GM12878 (cell line): ENCODE results near the gene ESYT2.
A peak's percentile ranks its signal among the peaks of the same experiment; 100 is the strongest.

ENCODE experiments used
- CBFB ChIP-seq: IDR thresholded peaks from 2 replicates; pipeline ENCODE4 v1.6.1; 2016; ENCODE audit warnings: antibody characterized with exemption, low read depth
- CREB1 ChIP-seq: IDR thresholded peaks from 2 replicates; pipeline ENCODE4 v1.6.1; 2012; ENCODE audit warnings: low read depth, mild to moderate bottlenecking, inconsistent platforms
- CTCF ChIP-seq, 3 experiments: IDR thresholded peaks in 2 of 3; conservative IDR thresholded peaks in 1 of 3; 2 replicates each; pipeline ENCODE4 v1.5.1; 2011; ENCODE audit warnings: low read depth in 3 of 3, low read length in 3 of 3, mild to moderate bottlenecking in 3 of 3, control low read depth in 2 of 3, moderate library complexity in 2 of 3, inconsistent platforms in 1 of 3, mixed read lengths in 1 of 3; ENCODE audit not compliant: control insufficient read depth in 2 of 3, insufficient read depth in 1 of 3; ENCODE audit errors: extremely low read depth in 1 of 3
- HDAC2 ChIP-seq: fragments of 200-600 bp; sonication (generic); IDR thresholded peaks from 2 replicates; pipeline ENCODE4 v1.6.1; 2017
- MXI1 ChIP-seq: fragments of 150-350 bp; IDR thresholded peaks from 2 replicates; pipeline ENCODE4 v1.6.1; 2011; ENCODE audit warnings: low read depth, mild to moderate bottlenecking, inconsistent platforms, low read length, improper control_type of control experiment
- NFIC ChIP-seq: IDR thresholded peaks from 2 replicates; pipeline ENCODE4 v1.6.1; 2012; ENCODE audit warnings: low read depth, mild to moderate bottlenecking, inconsistent platforms, low read length, moderate library complexity
- SREBF1 ChIP-seq: IDR thresholded peaks from 2 replicates; pipeline ENCODE4 v1.6.1; 2012; ENCODE audit warnings: mild to moderate bottlenecking, low read length
- STAT1 ChIP-seq: fragments of 450-650 bp; conservative IDR thresholded peaks from 2 replicates; pipeline ENCODE4 v1.6.1; 2014; ENCODE audit warnings: antibody characterized with exemption, mild to moderate bottlenecking
- YBX1 ChIP-seq: fragments of 450-650 bp; IDR thresholded peaks from 2 replicates; pipeline ENCODE4 v1.6.1; 2016; ENCODE audit warnings: antibody characterized with exemption
- ZBTB33 ChIP-seq: fragments of 450-650 bp; IDR thresholded peaks from 2 replicates; pipeline ENCODE4 v1.6.1; 2017; ENCODE audit warnings: mild to moderate bottlenecking

GRCh38 chr7:158829021-158829341, 328 bp downstream of the ESYT2 start:
- TF ChIP-seq CTCF (IDR thresholded peaks at IDR 0.05 in 2 of 3, conservative IDR thresholded peaks at IDR 0.05 in 1 of 3; ENCODE audit: control insufficient read depth in 2 of 3, extremely low read depth in 1 of 3, insufficient read depth in 1 of 3, low read depth in 3 of 3, low read length in 3 of 3) (peak; percentile 1 to 22 (median 3); a peak in 1 of 6 replicates), STAT1 (no peak), MXI1 (no peak), ZBTB33 (no peak), CREB1 (no peak), HDAC2 (no peak), CBFB (no peak), NFIC (no peak), YBX1 (no peak), SREBF1 (no peak)
